ENCODE data around the gene USP7.
A peak's percentile ranks its signal among the peaks of the same experiment; 100 is the strongest.

USP7 gene

GRCh38 chr16:8951447-8952280 is 12.0 kb downstream of the USP7 start:
- DNase-seq, result no peak

DNA sequence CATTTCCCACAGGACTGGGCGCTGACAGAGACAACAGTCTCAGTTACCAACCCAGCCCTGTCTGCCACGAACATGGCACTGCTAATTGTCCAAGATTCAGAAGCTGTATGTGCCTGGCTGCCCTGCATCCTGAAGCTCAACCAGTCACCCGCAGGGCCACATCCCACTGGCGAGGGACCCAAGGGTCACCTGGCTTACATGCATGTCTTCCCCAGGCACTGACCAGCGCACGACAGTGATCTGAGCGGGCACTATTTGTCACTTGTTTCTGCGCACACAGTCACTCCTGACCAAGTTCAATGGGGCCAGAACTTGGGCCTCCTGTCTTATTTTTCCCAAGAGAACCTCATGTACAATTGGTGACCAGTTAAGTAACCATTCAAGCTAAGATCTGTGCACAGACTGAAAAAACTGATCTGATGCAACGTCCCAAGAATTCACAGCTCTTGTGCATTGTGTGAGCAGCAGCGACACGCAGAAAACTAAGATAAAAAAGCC is 13.1 kb downstream of the USP7 start:
- no peak for DNase-seq

DNA sequence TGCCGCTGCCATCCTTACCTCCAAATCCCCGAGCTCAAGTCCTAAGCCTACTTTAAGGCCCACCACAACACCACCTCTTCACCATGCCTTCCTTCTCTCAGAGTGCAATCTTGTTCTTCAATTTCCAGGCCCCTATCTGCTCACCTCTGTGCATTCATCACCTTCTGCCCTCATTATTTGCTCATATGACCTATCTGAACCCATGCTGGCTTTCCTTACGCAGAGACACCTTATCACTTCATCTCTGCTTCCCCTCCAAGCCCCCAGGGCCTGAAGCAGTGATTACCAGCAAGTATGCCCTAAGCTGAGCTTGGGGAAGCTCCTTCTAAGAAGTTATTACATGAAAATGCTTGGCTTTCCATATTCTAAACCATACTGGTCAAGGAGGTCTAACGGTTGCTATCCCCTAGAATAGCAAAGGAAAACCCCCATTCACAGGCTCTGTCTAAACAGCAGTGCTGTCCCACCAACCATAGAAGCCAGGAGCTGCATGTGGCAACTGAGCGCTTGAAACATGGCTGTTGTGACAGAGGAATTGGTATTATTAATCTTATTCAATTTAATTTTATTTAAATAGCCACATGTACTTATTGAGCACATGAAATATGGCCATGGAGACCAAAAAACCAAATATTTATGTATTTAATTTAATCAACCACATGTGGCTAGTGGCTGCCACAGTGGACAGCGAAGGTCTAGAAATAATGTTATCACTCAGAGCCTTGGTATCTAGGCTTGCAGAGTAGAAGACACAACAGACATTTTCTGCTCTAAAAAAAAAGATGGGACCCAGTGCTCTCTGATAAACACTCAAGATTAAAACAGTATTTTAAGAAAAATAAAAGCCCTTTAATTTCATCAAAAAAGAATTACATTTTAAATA is 13.9 kb downstream of the USP7 start:
- DNase-seq, result no peak

DNA sequence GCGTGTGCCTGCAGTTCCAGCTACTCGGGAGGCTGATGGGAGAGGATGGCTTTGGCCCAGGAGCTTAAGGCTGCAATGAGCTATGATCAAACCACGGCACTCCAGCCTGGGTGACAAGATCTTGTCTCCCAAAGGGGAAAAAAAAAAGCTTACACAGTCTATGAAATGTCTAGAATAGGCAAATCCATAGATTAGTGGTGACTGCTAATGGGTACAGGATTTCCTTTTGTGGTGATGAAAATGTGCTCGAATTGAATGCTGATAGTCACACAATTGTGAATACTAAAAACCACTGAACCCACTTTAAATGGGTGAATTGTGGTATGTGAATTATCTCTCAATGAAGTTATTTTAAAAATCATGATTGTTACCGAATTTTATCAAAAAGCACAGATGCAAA is 14.9 kb downstream of the USP7 start:
- no peak for DNase-seq

DNA sequence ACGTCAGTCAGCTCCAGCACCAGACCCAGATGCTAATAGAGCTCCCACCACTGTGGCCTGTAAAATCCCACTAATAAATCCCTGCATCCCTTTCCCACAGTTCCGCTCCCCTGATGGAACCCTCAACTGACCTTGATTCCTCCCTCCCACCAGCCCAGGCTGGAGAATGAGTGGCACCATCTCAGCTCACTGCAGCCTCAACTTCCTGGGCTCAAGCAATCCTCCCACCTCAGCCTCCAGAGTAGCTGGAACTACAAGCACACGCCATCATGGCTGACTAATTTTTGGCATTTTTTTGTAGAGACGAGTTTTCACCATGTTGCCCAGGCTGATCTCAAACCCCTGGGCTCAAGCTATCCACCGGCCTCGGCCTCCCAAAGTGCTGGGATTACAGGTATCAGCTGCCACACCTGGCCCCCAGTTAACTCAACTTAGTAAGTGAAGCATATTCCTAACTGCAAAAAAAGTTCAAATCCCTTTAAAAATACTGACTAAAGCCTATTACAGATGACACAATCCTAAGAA is 15.6 kb downstream of the USP7 start:
- no peak for DNase-seq

GRCh38 chr16:8946544-8946943 is 17.2 kb downstream of the USP7 start:
- no peak for DNase-seq

DNA sequence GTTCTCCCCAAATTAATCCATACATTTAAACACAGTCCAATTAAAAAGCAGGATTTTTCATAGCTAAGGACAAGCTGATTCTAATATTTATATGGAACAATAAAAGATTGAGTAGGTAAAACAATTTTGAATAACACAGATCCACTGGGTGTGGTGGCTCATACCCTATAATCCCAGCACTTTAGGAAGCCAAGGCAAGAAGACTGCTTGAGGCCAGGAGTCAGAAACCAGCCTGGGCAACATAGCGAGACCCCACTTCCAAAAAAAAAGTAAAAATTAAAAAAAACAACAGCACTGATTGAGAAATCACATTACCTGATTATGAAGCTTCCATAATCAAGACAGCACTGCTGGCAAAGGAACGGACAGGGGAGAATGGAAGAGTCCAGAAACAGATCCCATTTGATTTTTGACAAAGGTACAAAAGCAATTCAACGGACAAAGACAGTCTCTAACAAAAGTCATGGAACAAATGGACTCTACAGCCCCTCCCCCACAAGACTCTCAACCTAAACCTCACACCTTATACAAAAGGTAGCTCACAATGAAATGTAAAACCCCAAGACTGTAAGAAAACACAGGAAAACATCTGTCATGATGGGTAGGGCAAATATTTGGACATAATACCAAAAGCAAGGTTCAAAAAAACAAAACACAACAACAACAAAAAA is 17.9 kb downstream of the USP7 start:
- DNase-seq, result no peak

DNA sequence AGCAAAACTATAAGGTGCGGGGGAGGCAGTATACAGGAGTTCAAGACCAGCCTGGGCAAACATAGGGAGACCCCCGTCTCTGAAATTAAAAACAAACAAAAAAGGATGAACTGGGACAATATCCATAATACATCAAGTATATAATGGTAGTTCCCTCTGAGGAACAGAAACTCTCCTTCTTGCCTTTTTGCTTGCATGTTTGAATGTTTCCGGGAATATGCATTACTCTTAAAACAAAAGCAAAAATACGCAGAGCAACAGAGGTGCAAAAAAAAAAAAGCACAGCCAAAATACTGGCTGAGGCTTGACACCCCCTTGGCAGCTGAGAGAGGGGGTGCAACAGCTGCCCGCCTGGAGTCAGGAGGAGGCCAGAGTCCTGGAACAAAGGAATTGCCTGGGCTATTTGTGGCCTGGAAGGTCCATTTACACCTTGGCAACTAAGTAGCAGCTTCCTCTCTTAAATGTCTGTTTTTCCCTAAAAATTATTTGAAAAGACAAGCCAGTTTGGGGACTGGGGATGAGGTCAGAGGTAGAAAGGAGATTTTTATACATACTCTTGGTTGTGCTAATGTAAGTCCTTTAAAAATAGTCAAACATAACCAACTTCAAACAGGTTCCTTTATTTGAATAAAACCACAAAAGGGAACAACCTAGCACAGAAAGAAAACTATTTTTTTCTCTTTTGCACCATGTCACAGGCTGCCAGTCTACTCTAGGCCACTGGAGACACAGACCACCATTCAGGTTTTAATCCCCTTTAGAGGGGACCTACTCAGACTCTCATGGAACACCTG is 19.5 kb downstream of the USP7 start:
- DNase-seq, result no peak

DNA sequence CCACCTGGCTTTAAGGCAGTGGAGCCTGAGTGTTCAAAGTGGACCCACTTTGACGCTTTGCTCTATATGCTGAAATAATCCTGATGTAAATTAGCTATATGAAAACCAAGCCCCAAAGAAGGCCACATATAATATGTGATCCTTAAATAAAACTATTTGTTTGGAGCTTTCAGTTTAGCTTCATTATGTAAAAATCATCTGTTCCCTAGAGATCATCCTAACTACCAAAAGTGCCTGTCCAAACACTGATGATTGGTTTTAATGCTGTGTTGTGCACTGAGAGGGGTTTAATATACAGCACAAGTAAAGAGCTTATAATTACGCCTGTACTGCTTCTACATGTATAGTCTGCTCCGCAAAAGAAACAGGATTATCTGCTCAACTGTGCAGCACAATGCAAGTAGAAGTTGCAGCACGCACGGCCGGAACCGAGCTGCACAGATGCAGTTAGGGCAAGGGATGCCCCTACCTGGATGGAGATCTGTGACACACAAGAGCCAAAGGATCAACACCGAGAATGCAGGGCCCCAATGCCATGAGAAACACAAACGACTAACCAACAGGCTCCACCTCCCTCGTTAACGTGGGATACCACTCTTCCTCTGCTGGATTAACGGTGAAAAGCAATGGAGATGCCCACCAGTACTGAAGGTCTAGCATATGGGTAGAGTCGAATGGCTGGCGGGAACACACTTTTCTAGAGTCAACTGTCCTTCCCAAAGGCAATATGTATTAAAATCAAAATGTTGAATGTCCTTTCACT is 20.5 kb downstream of the USP7 start:
- DNase-seq, result no peak

DNA sequence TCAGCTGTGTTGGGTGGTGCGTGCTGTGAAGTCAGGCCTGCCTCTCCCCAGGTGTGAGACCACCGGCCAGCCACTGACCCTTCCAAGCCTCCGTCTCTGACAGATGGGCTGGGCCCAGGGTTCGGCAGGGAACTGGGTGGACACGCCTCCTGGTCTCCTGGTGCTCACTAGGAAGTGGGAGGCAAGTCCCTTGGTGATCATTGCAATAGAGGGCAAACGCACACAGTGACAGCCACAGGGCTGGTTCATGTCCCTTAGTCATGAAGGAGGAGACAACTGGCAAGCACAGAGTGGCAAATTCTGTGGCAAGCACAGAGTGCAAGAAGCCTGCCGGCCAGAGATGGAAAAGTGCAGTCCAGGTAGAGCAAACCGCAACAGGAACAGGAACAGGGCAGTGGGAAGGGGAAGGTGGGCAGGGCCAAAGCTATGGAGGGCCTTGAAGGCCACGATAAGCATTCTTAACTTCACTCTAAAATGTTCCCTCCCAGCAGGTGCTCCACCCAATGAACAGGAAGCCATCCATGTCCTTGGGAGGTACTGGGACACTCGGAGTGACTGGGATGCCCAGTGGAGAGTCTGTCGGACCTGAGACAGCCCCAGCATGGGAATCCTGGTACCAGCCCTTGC is 21.9 kb downstream of the USP7 start:
- no peak for DNase-seq

DNA sequence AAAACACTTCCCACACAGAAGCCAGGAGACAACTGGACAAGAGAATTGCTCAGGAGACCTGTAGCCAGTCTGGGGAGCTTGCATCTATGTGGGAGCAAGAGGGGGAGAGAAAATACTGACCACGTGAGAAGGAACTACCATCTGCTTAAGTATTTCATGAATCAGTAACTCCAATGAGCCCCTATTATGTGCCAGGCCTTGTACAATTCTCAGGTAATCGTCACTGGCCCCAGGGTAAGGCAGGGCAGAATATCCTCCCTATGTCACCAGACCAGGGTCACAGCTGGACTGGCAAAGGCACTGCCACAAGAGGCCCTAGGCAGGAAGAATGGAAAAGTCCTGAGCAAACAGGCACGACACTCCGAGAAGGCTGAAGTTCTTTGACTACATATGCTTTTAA is 25.9 kb downstream of the USP7 start:
- DNase-seq, result no peak

DNA sequence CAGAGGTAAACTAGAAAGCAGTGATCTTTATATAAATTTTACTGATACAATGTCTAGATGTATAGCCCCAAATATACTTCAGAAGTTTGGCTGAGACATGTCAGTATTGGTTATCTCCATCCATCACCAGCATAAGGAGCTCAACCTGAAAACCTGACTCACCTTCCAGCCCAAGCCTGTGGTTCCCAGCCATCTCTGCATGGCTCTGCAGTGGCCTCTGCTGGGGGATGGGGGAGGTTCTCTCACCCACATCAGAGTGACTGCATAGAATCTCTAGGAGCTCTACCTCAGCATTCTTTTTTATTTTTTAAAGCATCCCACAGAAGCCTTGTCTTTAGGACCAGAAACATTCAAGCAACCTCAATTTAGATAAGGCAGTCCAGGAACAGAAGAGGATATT is 27.3 kb downstream of the USP7 start:
- peak; percentile 12 for DNase-seq

DNA sequence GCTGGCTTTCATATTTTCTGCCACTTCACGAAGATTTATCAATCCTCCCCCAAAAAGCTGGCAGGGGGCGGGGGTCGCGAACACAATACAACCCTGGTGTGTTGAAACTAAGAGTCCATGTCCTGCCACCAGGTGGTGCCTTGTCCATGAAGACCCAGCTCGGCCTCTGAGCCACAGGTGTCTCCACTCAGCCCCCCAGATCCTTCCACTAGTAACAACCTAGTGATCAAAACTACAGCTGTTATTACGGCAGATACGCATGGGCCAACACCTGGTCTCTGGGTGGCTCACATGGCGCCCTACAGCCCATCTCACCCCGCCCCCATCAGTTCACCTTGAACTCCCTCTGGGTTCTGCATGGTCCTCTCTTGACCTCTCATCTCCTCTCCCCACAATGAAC is 27.7 kb downstream of the USP7 start:
- DNase-seq, result no peak

DNA sequence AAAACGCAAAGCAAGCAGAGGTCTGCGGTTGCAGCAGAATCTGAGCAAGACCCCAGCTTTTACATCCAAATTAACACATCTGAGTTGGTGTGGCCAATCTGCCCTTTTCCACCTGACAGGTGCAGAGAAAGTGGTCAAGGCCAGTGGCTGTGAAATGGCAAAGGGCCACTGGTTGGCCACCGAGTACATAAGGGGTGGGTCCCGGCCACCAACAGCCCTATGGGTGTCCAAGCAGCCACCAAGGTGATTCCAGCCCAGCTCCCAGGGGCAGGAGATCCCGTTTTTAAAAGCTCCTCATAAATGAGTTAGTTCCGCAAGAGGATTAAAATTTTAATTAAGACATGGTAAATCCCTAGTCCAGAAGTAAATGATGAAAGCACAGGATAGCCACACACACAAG is 29.1 kb downstream of the USP7 start:
- DNase-seq, result no peak

GRCh38 chr16:8931859-8932258 is 31.8 kb downstream of the USP7 start:
- DNase-seq, result no peak

DNA sequence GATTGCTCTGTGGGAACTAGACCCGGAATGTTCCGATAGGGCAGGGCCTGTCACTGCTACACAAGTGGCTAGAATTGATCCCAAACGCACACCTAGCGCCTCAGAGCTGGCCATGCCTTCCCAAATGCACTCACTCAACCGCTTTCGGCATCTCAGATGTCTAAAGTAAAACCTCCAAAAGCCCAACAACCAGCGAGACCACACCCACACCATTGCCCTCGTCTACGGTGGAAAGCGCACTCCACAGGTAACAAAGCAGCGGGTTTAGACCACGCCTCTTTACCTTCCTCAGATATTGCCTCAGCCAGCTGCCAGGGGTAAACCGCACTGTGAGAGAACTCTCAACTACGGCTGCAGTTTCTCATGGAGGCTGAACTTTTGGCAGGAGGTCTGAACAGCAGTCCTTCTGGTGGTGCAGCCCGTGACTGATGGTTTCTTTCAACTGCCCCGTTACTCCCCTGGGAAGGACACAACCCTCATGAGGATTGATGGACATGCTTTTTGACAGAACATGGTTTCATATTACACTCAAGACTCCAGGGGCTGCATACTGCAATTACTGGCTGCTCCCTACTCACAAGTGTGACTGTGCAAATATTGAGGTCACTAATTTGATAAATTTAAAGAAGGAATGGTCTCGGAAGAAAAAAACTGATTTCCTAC is 34.5 kb downstream of the USP7 start:
- no peak for DNase-seq

- no peak for DNase-seq
Measured at GRCh38 chr16:8928467-8928957, 35.2 kb downstream of the USP7 start.

- DNase-seq, result no peak
Measured at GRCh38 chr16:8926827-8927226, 36.9 kb downstream of the USP7 start.

GRCh38 chr16:8925455-8925854 is 38.3 kb downstream of the USP7 start:
- no peak for DNase-seq

DNA sequence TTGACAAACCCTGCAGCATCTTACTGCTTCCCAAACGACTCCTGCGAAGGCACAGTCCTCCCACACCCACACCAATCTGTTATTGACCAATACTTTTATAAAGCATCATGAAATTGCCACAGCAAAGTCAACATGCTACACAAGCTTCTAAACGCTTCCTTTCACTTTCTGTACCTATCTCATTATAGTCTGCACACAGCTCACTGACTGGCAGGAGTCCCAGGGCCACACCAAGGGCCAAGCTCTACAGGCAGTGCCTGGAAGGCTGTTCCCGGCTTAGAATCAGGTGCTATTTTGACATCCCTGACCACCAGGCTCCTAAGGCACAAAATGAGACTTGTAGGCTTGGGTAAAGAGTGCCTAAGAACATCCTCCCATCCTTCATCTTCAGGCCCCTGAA is 39.5 kb downstream of the USP7 start:
- no peak for DNase-seq
